HepG2 (cell line): ENCODE results near the gene KCNH6. TPM values are rescaled to one million over a fixed set of nuclear protein-coding genes. Genes with fewer than 3 reads are reported as not detected.

Experiments used
- AGO2 ChIP-seq: fragments of 200-400 bp; formaldehyde crosslinking; optimal IDR thresholded peaks from 2 replicates; pipeline ENCODE3; 2017; ENCODE audit warnings: mild to moderate bottlenecking, low read depth, low read length, moderate library complexity
- BCL6 ChIP-seq: IDR thresholded peaks from 2 replicates; pipeline ENCODE4 v1.6.1; 2016; ENCODE audit warnings: missing genetic modification reagents, missing compliant biosample characterization
- CHCHD3 ChIP-seq: sonication (generic); formaldehyde crosslinking; IDR thresholded peaks from 2 replicates; pipeline ENCODE4 v1.8.0; 2022; ENCODE audit warnings: mild to moderate bottlenecking, missing genetic modification reagents, moderate library complexity
- DPF2 ChIP-seq: sonication (generic); formaldehyde crosslinking; IDR thresholded peaks from 2 replicates; pipeline ENCODE4 v1.4.0; 2020; ENCODE audit warnings: mild to moderate bottlenecking, low read depth, missing genetic modification reagents, borderline replicate concordance
- ELF4 ChIP-seq: sonication (generic); formaldehyde crosslinking; IDR thresholded peaks from 2 replicates; pipeline ENCODE4 v1.5.0; 2020; ENCODE audit warnings: missing genetic modification reagents, mild to moderate bottlenecking, moderate library complexity, borderline replicate concordance
- KAT8 ChIP-seq: IDR thresholded peaks from 2 replicates; pipeline ENCODE4 v1.6.1; 2016; ENCODE audit warnings: missing genetic modification reagents, missing compliant biosample characterization
- NCOA2 ChIP-seq: sonication (generic); formaldehyde crosslinking; IDR thresholded peaks from 2 replicates; pipeline ENCODE4 v1.8.0; 2022; ENCODE audit warnings: inconsistent platforms
- PHF21A ChIP-seq: sonication (generic); formaldehyde crosslinking; IDR thresholded peaks from 2 replicates; pipeline ENCODE4 v1.5.0; 2020; ENCODE audit warnings: mild to moderate bottlenecking, missing genetic modification reagents
- TGIF2 ChIP-seq: IDR thresholded peaks from 2 replicates; pipeline ENCODE4 v1.6.1; 2016; ENCODE audit warnings: control low read depth, missing compliant biosample characterization
- ZNF10 ChIP-seq: sonication (generic); formaldehyde crosslinking; IDR thresholded peaks from 2 replicates; pipeline ENCODE4 v1.4.0; 2020; ENCODE audit warnings: mild to moderate bottlenecking, low read depth, missing genetic modification reagents, borderline replicate concordance
- ZNF225 ChIP-seq: sonication (generic); formaldehyde crosslinking; IDR thresholded peaks from 2 replicates; pipeline ENCODE4 v1.4.0; 2020; ENCODE audit warnings: mild to moderate bottlenecking, missing genetic modification reagents
- polyA plus RNA-seq, 8 experiments: library from polyadenylated mRNA; depleted of rRNA in 3 of 8; stranded (reverse) in 7 of 8; unstranded in 1 of 8; fragments of >200 nt; fragmentation: Illumina TruSeq in 4 of 8; extraction: Trizol in 4 of 8; gene quantifications; 2 replicates each; pipeline versions ENCODE4 v1.2.1 to v1.2.3, GENCODE V29; 2011 to 2016; ENCODE audit warnings: low read depth in 4 of 8, missing spikeins in 1 of 8, mixed read lengths in 1 of 8; ENCODE audit not compliant: insufficient read depth in 1 of 8
- total RNA-seq, 5 experiments: library from RNA; depleted of rRNA; stranded (reverse); fragments of >200 nt; fragmentation: Illumina TruSeq; extraction: Trizol; gene quantifications; 2 replicates each; pipeline ENCODE4 v1.2.3, GENCODE V29; 2016; ENCODE audit warnings: low read depth in 1 of 5
- TF ChIP-seq, protein P1 (sequence below): sonication (generic); formaldehyde crosslinking; IDR thresholded peaks from 2 replicates; pipeline ENCODE4 v1.5.1; 2020; ENCODE audit warnings: mild to moderate bottlenecking, missing genetic modification reagents, borderline replicate concordance
- TF ChIP-seq, protein P2 (sequence below): sonication (generic); formaldehyde crosslinking; IDR thresholded peaks from 2 replicates; pipeline ENCODE4 v1.5.0; 2020; ENCODE audit warnings: mild to moderate bottlenecking, missing genetic modification reagents, moderate library complexity
- TF ChIP-seq, protein P3 (sequence below): sonication (generic); formaldehyde crosslinking; IDR thresholded peaks from 2 replicates; pipeline ENCODE4 v1.9.0; 2022; ENCODE audit warnings: missing genetic modification reagents, mild to moderate bottlenecking, borderline replicate concordance
- TF ChIP-seq, protein P4 (sequence below): sonication (generic); formaldehyde crosslinking; IDR thresholded peaks from 2 replicates; pipeline ENCODE4 v1.8.0; 2022; ENCODE audit warnings: missing genetic modification reagents, mild to moderate bottlenecking, borderline replicate concordance
- TF ChIP-seq, protein P5 (sequence below): sonication (generic); formaldehyde crosslinking; IDR thresholded peaks from 2 replicates; pipeline ENCODE4 v1.5.0; 2020; ENCODE audit warnings: missing genetic modification reagents
- TF ChIP-seq, protein P6 (sequence below): sonication (generic); formaldehyde crosslinking; IDR thresholded peaks from 2 replicates; pipeline ENCODE4 v1.8.1; 2023; ENCODE audit warnings: mild to moderate bottlenecking, inconsistent platforms, moderate library complexity, missing genetic modification reagents, borderline replicate concordance
- TF ChIP-seq, protein P7 (sequence below): IDR thresholded peaks from 2 replicates; pipeline ENCODE4 v1.6.1; 2016; ENCODE audit warnings: missing compliant biosample characterization, missing genetic modification reagents, borderline replicate concordance

KCNH6 gene
- total and polyA plus RNA-seq, 2 of the 13 experiments (the other 11 are each of a cell fraction or from before 2014, with no cell fraction given), result 0.05 to 0.18 TPM

DNA sequence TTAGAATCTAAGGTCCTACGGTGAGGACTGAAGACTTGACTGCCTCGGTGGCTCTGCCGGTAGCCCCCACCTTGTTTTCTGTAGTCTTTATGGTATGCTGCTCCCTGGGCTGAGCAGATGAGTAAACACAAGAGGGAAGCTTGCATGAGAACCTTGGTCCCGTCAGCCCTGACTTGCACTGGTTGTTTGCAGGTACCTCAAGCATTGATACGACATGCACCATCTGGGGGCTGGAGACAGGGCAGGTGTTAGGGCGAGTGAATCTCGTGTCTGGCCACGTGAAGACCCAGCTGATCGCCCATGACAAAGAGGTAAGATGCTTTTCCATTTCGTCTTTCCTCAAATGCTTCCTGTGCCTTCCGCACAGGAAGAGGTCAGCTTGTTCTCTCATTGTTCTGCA lies 56.5 kb downstream of the KCNH6 start (continued):
- TF ChIP-seq, protein P1, sequence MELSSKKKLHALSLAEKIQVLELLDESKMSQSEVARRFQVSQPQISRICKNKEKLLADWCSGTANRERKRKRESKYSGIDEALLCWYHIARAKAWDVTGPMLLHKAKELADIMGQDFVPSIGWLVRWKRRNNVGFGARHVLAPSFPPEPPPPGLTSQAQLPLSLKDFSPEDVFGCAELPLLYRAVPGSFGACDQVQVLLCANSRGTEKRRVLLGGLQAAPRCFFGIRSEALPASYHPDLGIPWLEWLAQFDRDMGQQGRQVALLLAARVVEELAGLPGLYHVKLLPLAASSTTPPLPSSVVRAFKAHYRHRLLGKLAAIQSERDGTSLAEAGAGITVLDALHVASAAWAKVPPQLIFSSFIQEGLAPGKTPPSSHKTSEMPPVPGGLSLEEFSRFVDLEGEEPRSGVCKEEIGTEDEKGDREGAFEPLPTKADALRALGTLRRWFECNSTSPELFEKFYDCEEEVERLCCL, result no peak
- peak; percentile 72; the same call in 1 of the 2 replicates for TF ChIP-seq DPF2
- TF ChIP-seq AGO2, result no peak
- TF ChIP-seq, protein P2, sequence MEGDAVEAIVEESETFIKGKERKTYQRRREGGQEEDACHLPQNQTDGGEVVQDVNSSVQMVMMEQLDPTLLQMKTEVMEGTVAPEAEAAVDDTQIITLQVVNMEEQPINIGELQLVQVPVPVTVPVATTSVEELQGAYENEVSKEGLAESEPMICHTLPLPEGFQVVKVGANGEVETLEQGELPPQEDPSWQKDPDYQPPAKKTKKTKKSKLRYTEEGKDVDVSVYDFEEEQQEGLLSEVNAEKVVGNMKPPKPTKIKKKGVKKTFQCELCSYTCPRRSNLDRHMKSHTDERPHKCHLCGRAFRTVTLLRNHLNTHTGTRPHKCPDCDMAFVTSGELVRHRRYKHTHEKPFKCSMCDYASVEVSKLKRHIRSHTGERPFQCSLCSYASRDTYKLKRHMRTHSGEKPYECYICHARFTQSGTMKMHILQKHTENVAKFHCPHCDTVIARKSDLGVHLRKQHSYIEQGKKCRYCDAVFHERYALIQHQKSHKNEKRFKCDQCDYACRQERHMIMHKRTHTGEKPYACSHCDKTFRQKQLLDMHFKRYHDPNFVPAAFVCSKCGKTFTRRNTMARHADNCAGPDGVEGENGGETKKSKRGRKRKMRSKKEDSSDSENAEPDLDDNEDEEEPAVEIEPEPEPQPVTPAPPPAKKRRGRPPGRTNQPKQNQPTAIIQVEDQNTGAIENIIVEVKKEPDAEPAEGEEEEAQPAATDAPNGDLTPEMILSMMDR (CRISPR knock-in tag), result peak; percentile 31; the same call in 1 of the 2 replicates
- TF ChIP-seq, protein P3, sequence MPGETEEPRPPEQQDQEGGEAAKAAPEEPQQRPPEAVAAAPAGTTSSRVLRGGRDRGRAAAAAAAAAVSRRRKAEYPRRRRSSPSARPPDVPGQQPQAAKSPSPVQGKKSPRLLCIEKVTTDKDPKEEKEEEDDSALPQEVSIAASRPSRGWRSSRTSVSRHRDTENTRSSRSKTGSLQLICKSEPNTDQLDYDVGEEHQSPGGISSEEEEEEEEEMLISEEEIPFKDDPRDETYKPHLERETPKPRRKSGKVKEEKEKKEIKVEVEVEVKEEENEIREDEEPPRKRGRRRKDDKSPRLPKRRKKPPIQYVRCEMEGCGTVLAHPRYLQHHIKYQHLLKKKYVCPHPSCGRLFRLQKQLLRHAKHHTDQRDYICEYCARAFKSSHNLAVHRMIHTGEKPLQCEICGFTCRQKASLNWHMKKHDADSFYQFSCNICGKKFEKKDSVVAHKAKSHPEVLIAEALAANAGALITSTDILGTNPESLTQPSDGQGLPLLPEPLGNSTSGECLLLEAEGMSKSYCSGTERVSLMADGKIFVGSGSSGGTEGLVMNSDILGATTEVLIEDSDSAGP (CRISPR knock-in tag), result no peak
- 0 out of 2 replicates have a peak, but pooled peaks have one; percentile 5 for TF ChIP-seq TGIF2 (CRISPR knock-in tag)
- TF ChIP-seq CHCHD3 (CRISPR knock-in tag), result 0 out of 2 replicates have a peak, but pooled peaks have one; percentile 36
- TF ChIP-seq, protein P4, sequence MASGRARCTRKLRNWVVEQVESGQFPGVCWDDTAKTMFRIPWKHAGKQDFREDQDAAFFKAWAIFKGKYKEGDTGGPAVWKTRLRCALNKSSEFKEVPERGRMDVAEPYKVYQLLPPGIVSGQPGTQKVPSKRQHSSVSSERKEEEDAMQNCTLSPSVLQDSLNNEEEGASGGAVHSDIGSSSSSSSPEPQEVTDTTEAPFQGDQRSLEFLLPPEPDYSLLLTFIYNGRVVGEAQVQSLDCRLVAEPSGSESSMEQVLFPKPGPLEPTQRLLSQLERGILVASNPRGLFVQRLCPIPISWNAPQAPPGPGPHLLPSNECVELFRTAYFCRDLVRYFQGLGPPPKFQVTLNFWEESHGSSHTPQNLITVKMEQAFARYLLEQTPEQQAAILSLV, result no peak
- TF ChIP-seq ZNF225 (CRISPR knock-in tag), result peak; percentile 31; the same call in 1 of the 2 replicates
- TF ChIP-seq, protein P5, sequence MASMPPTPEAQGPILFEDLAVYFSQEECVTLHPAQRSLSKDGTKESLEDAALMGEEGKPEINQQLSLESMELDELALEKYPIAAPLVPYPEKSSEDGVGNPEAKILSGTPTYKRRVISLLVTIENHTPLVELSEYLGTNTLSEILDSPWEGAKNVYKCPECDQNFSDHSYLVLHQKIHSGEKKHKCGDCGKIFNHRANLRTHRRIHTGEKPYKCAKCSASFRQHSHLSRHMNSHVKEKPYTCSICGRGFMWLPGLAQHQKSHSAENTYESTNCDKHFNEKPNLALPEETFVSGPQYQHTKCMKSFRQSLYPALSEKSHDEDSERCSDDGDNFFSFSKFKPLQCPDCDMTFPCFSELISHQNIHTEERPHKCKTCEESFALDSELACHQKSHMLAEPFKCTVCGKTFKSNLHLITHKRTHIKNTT (CRISPR knock-in tag), result no peak
- TF ChIP-seq ZNF10, result no peak
- TF ChIP-seq, protein P6, sequence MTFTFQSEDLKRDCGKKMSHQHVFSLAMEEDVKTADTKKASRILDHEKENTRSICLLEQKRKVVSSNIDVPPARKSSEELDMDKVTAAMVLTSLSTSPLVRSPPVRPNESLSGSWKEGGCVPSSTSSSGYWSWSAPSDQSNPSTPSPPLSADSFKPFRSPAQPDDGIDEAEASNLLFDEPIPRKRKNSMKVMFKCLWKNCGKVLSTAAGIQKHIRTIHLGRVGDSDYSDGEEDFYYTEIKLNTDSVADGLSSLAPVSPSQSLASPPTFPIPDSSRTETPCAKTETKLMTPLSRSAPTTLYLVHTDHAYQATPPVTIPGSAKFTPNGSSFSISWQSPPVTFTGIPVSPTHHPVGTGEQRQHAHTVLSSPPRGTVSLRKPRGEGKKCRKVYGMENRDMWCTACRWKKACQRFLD (CRISPR knock-in tag), result no peak
- TF ChIP-seq NCOA2 (CRISPR knock-in tag), result peak; percentile 32; the same call in 1 of the 2 replicates
- TF ChIP-seq, protein P7, sequence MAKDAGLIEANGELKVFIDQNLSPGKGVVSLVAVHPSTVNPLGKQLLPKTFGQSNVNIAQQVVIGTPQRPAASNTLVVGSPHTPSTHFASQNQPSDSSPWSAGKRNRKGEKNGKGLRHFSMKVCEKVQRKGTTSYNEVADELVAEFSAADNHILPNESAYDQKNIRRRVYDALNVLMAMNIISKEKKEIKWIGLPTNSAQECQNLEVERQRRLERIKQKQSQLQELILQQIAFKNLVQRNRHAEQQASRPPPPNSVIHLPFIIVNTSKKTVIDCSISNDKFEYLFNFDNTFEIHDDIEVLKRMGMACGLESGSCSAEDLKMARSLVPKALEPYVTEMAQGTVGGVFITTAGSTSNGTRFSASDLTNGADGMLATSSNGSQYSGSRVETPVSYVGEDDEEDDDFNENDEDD, result peak; percentile 16; the same call in 1 of the 2 replicates
- no peak for TF ChIP-seq ELF4 (CRISPR knock-in tag)
- peak; percentile 39; the same call in 1 of the 2 replicates for TF ChIP-seq PHF21A (CRISPR knock-in tag)
- peak; percentile 17; the same call in 1 of the 2 replicates for TF ChIP-seq BCL6
- peak; percentile 29; the same call in 1 of the 2 replicates for TF ChIP-seq KAT8 (CRISPR knock-in tag)
